Esophagus muscularis mucosa (tissue), 4 donors: ENCODE results near the gene ALDH16A1. TPM values are rescaled to one million over a fixed set of nuclear protein-coding genes. Genes with fewer than 3 reads are reported as not detected.

Experiments used
- DNase-seq: peaks from one replicate; pipeline ENCODE4 v3.0.0-alpha.2; 2017; ENCODE audit errors: extremely low spot score
- H3K27ac ChIP-seq, 4 donors: fragments of 200-600 bp; sonication (generic); replicated peaks in 1 of 4; 1 replicate in 3 of 4; 2 replicates in 1 of 4; pipeline ENCODE4 v1.5.1; 2016 to 2019; ENCODE audit warnings: mild to moderate bottlenecking in 1 of 4
- H3K27me3 ChIP-seq, 4 donors: fragments of 200-600 bp; sonication (generic); one replicate each; pipeline versions ENCODE4 v1.5.1 to v1.6.0; 2016 to 2019
- H3K36me3 ChIP-seq, 4 donors: fragments of 200-600 bp; sonication (generic); one replicate each; pipeline ENCODE4 v1.5.1; 2016 to 2019
- H3K4me1 ChIP-seq, 4 donors: fragments of 200-600 bp; sonication (generic); one replicate each; pipeline ENCODE4 v1.5.1; 2016 to 2019
- H3K4me3 ChIP-seq, 4 donors: fragments of 200-600 bp; sonication (generic); 1 replicate in 2 of 4; 2 replicates in 2 of 4; pipeline ENCODE4 v1.5.1; 2016 to 2019; ENCODE audit warnings: mild to moderate bottlenecking in 4 of 4, moderate library complexity in 1 of 4
- H3K9me3 ChIP-seq, 4 donors: fragments of 200-600 bp; sonication (generic); 1 replicate in 3 of 4; 2 replicates in 1 of 4; pipeline ENCODE4 v1.5.1; 2016 to 2019
- CTCF ChIP-seq, 3 experiments: fragments of 200-600 bp in 2 of 3; fragments of 450-650 bp in 1 of 3; sonication (generic) in 2 of 3; IDR thresholded peaks; one replicate each; pipeline ENCODE4 v1.5.1; 2017 to 2019; ENCODE audit warnings: antibody characterized with exemption in 3 of 3, mild to moderate bottlenecking in 2 of 3, moderate library complexity in 1 of 3
- EP300 ChIP-seq: sonication (generic); formaldehyde crosslinking; IDR thresholded peaks from one replicate; pipeline ENCODE4 v1.6.1; 2017; ENCODE audit warnings: antibody characterized with exemption
- POLR2A ChIP-seq: fragments of 450-650 bp; IDR thresholded peaks from one replicate; pipeline ENCODE4 v1.6.1; 2017; ENCODE audit warnings: antibody characterized with exemption, moderate library complexity, mild to moderate bottlenecking, low read depth
- POLR2AphosphoS5 ChIP-seq, 2 donors: sonication (generic); formaldehyde crosslinking; IDR thresholded peaks; one replicate each; pipeline ENCODE4 v1.6.1; 2017; ENCODE audit warnings: antibody characterized with exemption in 2 of 2
- WGBS: methylation state at CpG from one replicate; pipeline ENCODE4 v1.1.5; 2018; 5-methylcytosine and 5-hydroxymethylcytosine counted together
- intact Hi-C: fragments of 100-400 bp; cut with DNase I; formaldehyde crosslinking; loops from one replicate; pipeline ENCODE4 v1.15.1; 2023
- total RNA-seq, 4 donors: library from RNA; depleted of rRNA; stranded (reverse); fragments of >200 nt; gene quantifications; one replicate each; pipeline versions ENCODE4 v1.1.0 to v1.2.1, GENCODE V29; 2016

ALDH16A1 gene
- total RNA-seq, 4 donors from 2014 or later = 22.1 to 29.1 (median 26.2) TPM

- 66% methylated on average over 15 of the region's 27 CpGs for WGBS
- intact Hi-C loops = no loop called here
- peaks cover 0 to 8% (median 2%) of the 10 kb centered on the region in 4 donors for H3K36me3 ChIP-seq
- H3K9me3 ChIP-seq = no peaks in the 10 kb centered on the region
- TF ChIP-seq CTCF (IDR thresholded peaks at IDR 0.05) (peak in 2 of 3 experiments; percentile 5 to 32), POLR2A (no peak), EP300 (no peak)
- no peaks in the 10 kb centered on the region for H3K27me3 ChIP-seq
- H3K27ac ChIP-seq = peak overlapping the region; percentile 82 to 87 (median 86)
- DNase-seq = no peak
- H3K4me3 ChIP-seq = no peak overlapping the region
- H3K4me1 ChIP-seq = peaks cover 17 to 47% (median 36%) of the 10 kb centered on the region in 4 donors
Measured at GRCh38 chr19:49475995-49476880, 23.2 kb downstream of the ALDH16A1 start.

DNA sequence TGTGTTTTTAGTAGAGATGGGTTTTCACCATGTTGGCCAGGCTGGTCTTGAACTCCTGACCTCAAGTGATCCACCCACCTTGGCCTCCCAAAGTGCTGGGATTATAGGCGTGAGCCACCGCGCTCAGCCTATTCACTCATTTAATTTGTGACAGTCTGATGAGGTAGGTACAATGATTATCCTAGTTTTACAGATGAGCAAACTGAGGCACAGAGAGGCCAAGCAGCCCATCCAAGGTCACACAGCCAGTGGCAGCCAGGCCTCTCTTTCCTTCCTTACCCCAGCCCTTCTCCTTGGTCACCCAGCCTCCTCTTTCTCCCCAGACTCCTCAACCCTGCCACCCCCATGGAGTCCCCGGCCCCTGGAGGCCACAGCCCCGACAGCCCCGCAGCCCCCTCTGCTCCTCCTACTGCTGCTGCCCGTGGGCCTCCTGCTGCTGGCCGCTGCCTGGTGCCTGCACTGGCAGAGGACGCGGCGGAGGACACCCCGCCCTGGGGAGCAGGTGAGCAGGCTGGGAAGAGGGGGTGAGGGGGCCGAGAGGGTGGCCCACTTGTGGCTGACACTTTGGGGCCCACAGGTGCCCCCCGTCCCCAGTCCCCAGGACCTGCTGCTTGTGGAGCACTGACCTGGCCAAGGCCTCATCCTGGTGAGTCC is 27.1 kb downstream of the ALDH16A1 start:
- H3K27me3 ChIP-seq = no peaks in the 10 kb centered on the region
- peaks cover 0 to 41% (median 7%) of the 10 kb centered on the region in 4 donors for H3K36me3 ChIP-seq
- no peak overlapping the region for H3K4me3 ChIP-seq
- WGBS = 99% methylated on average over 8 of the region's 14 CpGs
- no peaks in the 10 kb centered on the region for H3K9me3 ChIP-seq
- no peak for TF ChIP-seq POLR2A
- no peak for TF ChIP-seq CTCF (IDR thresholded peaks at IDR 0.05)
- TF ChIP-seq EP300 = no peak
- TF ChIP-seq POLR2AphosphoS5 (IDR thresholded peaks at IDR 0.05) = no peak
- DNase-seq = no peak
- peaks cover 5 to 24% (median 16%) of the 10 kb centered on the region in 4 donors for H3K4me1 ChIP-seq
- intact Hi-C loops = no loop called here
- H3K27ac ChIP-seq = no peak overlapping the region

DNA sequence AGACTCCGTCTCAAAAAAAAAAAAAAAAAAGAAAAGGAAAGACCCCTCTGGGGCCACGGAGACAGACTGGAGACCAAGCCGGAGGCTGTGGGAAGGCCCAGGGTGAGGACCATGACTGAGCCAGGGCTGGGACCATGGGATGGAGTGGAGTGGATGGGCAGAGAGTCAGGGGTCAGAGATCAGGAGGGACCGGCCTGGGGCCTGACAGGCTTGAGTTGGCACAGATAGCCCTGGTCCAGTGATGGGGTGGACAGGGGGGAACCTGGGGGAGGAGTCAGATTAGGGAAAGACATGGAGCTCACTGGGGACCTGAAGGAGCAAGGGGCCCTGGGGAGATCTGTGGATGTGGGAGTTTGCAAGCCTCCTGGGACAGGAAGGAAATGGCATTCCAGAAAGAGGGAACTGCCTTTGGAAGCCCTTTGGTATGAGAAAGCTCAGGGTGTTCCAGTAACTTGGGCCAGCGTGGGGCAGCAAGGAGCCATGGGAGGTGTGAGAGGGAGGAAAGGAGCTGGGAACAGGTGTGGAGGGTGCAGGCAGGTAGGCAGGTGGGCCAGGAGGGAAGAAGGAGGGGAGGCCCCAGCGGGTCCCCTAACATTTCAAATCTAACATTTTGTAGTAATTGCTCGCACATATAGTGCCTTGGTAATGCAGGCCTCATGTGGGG is 28.1 kb downstream of the ALDH16A1 start:
- no peak overlapping the region for H3K4me3 ChIP-seq
- intact Hi-C loops = no loop called here
- TF ChIP-seq POLR2A (no peak), CTCF (IDR thresholded peaks at IDR 0.05) (no peak), POLR2AphosphoS5 (IDR thresholded peaks at IDR 0.05) (no peak), EP300 (no peak)
- peaks cover 5 to 15% (median 10%) of the 10 kb centered on the region in 4 donors for H3K4me1 ChIP-seq
- H3K36me3 ChIP-seq = peaks cover 0 to 45% (median 7%) of the 10 kb centered on the region in 4 donors
- no peak overlapping the region for H3K27ac ChIP-seq
- H3K9me3 ChIP-seq = no peaks in the 10 kb centered on the region
- no peaks in the 10 kb centered on the region for H3K27me3 ChIP-seq
- WGBS = 91% methylated on average over 7 of the region's 7 CpGs
- no peak for DNase-seq

- Histone ChIP-seq H3K4me3 (no peak overlapping the region), H3K27ac (peak overlapping the region in 3 of 4 donors; percentile 81 to 90 (median 84)), H3K27me3 (no peaks in the 10 kb centered on the region), H3K4me1 (peaks cover 17 to 42% (median 34%) of the 10 kb centered on the region in 4 donors), H3K9me3 (no peaks in the 10 kb centered on the region), H3K36me3 (peaks cover 17 to 61% (median 28%) of the 10 kb centered on the region in 4 donors)
- intact Hi-C loops = no loop called here
- 95% methylated on average over 7 of the region's 7 CpGs for WGBS
- no peak for DNase-seq
- TF ChIP-seq EP300 (no peak), POLR2A (no peak), CTCF (IDR thresholded peaks at IDR 0.05) (no peak), POLR2AphosphoS5 (IDR thresholded peaks at IDR 0.05) (no peak)
Measured at GRCh38 chr19:49486232-49486631, 33.2 kb downstream of the ALDH16A1 start.
